UCSD-AML1 (cell line): ENCODE results near the gene TET3.
"Not testable (repeated sequence)": the region's sequence is repeated elsewhere in the genome, so short reads cannot be mapped to it uniquely, and the experiment has no call there.

Experiments used
- DNase-seq: peaks from one replicate; lab custom pipeline; 2025; ENCODE audit not compliant: unreplicated experiment; lab: John Stamatoyannopoulos, UW

Gene TET3

GRCh38 chr2:73984203-73984921 is at the start of gene TET3:
Gene TET3 (plus strand): TSS chr2:73984910. CDS start chr2:73986404, 1,494 bp downstream.
- DNase-seq, result no peak

- DNase-seq, result no peak
These were observed 49.1 kb upstream of the TET3 start for GRCh38 chr2:73935641-73936040.

GRCh38 chr2:73937103-73937885 is 47.4 kb upstream of the TET3 start:
- no peak for DNase-seq

- no peak for DNase-seq
These were observed 46.8 kb upstream of the TET3 start for GRCh38 chr2:73937899-73938298.

GRCh38 chr2:73938718-73939352 is 45.9 kb upstream of the TET3 start:
- no peak for DNase-seq

GRCh38 chr2:73939419-73939818 is 45.3 kb upstream of the TET3 start:
- no peak for DNase-seq

- not testable (repeated sequence) for DNase-seq
These were observed 44.6 kb upstream of the TET3 start for GRCh38 chr2:73940066-73940465.

GRCh38 chr2:73942664-73943063 is 42.0 kb upstream of the TET3 start:
- no peak for DNase-seq

- DNase-seq, result no peak
These were observed 40.0 kb upstream of the TET3 start for GRCh38 chr2:73944714-73945113.

GRCh38 chr2:73946215-73946614 is 38.5 kb upstream of the TET3 start:
- no peak for DNase-seq

GRCh38 chr2:73946666-73947065 is 38.0 kb upstream of the TET3 start:
- no peak for DNase-seq

GRCh38 chr2:73947412-73948018 is 37.2 kb upstream of the TET3 start:
- no peak for DNase-seq

- no peak for DNase-seq
These were observed 34.9 kb upstream of the TET3 start for GRCh38 chr2:73949802-73950201.

GRCh38 chr2:73952499-73953446 is 31.9 kb upstream of the TET3 start:
- no peak for DNase-seq

- DNase-seq, result no peak
These were observed 28.4 kb upstream of the TET3 start for GRCh38 chr2:73956218-73956865.

GRCh38 chr2:73961274-73961673 is 23.4 kb upstream of the TET3 start:
- no peak for DNase-seq

GRCh38 chr2:73961823-73962615 is 22.7 kb upstream of the TET3 start:
- DNase-seq, result no peak

GRCh38 chr2:73962798-73963197 is 21.9 kb upstream of the TET3 start:
- no peak for DNase-seq
